Esophagus muscularis mucosa (tissue), 4 donors: Measurements from ENCODE around the gene CNPY3. TPM values are rescaled to one million over a fixed set of nuclear protein-coding genes. Genes with fewer than 3 reads are reported as not detected.

Source experiments
- DNase-seq: peaks from one replicate; pipeline ENCODE4 v3.0.0-alpha.2; 2017; ENCODE audit errors: extremely low spot score
- H3K27ac ChIP-seq, 4 donors: fragments of 200-600 bp; sonication (generic); replicated peaks in 1 of 4; 1 replicate in 3 of 4; 2 replicates in 1 of 4; pipeline ENCODE4 v1.5.1; 2016 to 2019; ENCODE audit warnings: mild to moderate bottlenecking in 1 of 4
- H3K27me3 ChIP-seq, 4 donors: fragments of 200-600 bp; sonication (generic); one replicate each; pipeline versions ENCODE4 v1.5.1 to v1.6.0; 2016 to 2019
- H3K36me3 ChIP-seq, 4 donors: fragments of 200-600 bp; sonication (generic); one replicate each; pipeline ENCODE4 v1.5.1; 2016 to 2019
- H3K4me1 ChIP-seq, 4 donors: fragments of 200-600 bp; sonication (generic); one replicate each; pipeline ENCODE4 v1.5.1; 2016 to 2019
- H3K4me3 ChIP-seq, 4 donors: fragments of 200-600 bp; sonication (generic); 1 replicate in 2 of 4; 2 replicates in 2 of 4; pipeline ENCODE4 v1.5.1; 2016 to 2019; ENCODE audit warnings: mild to moderate bottlenecking in 4 of 4, moderate library complexity in 1 of 4
- H3K9me3 ChIP-seq, 4 donors: fragments of 200-600 bp; sonication (generic); 1 replicate in 3 of 4; 2 replicates in 1 of 4; pipeline ENCODE4 v1.5.1; 2016 to 2019
- CTCF ChIP-seq, 3 experiments: fragments of 200-600 bp in 2 of 3; fragments of 450-650 bp in 1 of 3; sonication (generic) in 2 of 3; IDR thresholded peaks; one replicate each; pipeline ENCODE4 v1.5.1; 2017 to 2019; ENCODE audit warnings: antibody characterized with exemption in 3 of 3, mild to moderate bottlenecking in 2 of 3, moderate library complexity in 1 of 3
- EP300 ChIP-seq: sonication (generic); formaldehyde crosslinking; IDR thresholded peaks from one replicate; pipeline ENCODE4 v1.6.1; 2017; ENCODE audit warnings: antibody characterized with exemption
- POLR2A ChIP-seq: fragments of 450-650 bp; IDR thresholded peaks from one replicate; pipeline ENCODE4 v1.6.1; 2017; ENCODE audit warnings: antibody characterized with exemption, moderate library complexity, mild to moderate bottlenecking, low read depth
- POLR2AphosphoS5 ChIP-seq, 2 donors: sonication (generic); formaldehyde crosslinking; IDR thresholded peaks; one replicate each; pipeline ENCODE4 v1.6.1; 2017; ENCODE audit warnings: antibody characterized with exemption in 2 of 2
- WGBS: methylation state at CpG from one replicate; pipeline ENCODE4 v1.1.5; 2018; 5-methylcytosine and 5-hydroxymethylcytosine counted together
- intact Hi-C: fragments of 100-400 bp; cut with DNase I; formaldehyde crosslinking; loops from one replicate; pipeline ENCODE4 v1.15.1; 2023
- total RNA-seq, 4 donors: library from RNA; depleted of rRNA; stranded (reverse); fragments of >200 nt; gene quantifications; one replicate each; pipeline versions ENCODE4 v1.1.0 to v1.2.1, GENCODE V29; 2016

The CNPY3 gene
- total RNA-seq, 4 donors from 2014 or later = 24.5 to 39.6 (median 34.3) TPM

- Histone ChIP-seq H3K9me3 (no peaks in the 10 kb centered on the region), H3K4me3 (no peak overlapping the region), H3K36me3 (no peaks in the 10 kb centered on the region), H3K4me1 (peaks cover 5 to 7% (median 6%) of the 10 kb centered on the region in 4 donors), H3K27ac (no peak overlapping the region), H3K27me3 (peaks cover 0 to 43% (median 2%) of the 10 kb centered on the region in 4 donors)
- intact Hi-C loops = no loop called here
- TF ChIP-seq POLR2A (no peak), CTCF (IDR thresholded peaks at IDR 0.05) (no peak), POLR2AphosphoS5 (IDR thresholded peaks at IDR 0.05) (no peak), EP300 (no peak)
- 100% methylated on average over 1 of the region's 1 CpG for WGBS
- no peak for DNase-seq
Measured at GRCh38 chr6:42916288-42916687, 13.0 kb upstream of the CNPY3 start.

GRCh38 chr6:42921801-42922200, 7.5 kb upstream of the CNPY3 start:
- H3K4me1 ChIP-seq = no peaks in the 10 kb centered on the region
- H3K27ac ChIP-seq = no peak overlapping the region
- DNase-seq = no peak
- intact Hi-C loops = no loop called here
- WGBS = 69% methylated on average over 6 of the region's 6 CpGs
- H3K36me3 ChIP-seq = no peaks in the 10 kb centered on the region
- peaks cover 0 to 21% (median 0%) of the 10 kb centered on the region in 4 donors for H3K27me3 ChIP-seq
- H3K9me3 ChIP-seq = no peaks in the 10 kb centered on the region
- H3K4me3 ChIP-seq = no peak overlapping the region
- TF ChIP-seq POLR2AphosphoS5 (IDR thresholded peaks at IDR 0.05) (no peak), POLR2A (no peak), CTCF (IDR thresholded peaks at IDR 0.05) (no peak), EP300 (no peak)

GRCh38 chr6:42923666-42924065, 5.6 kb upstream of the CNPY3 start:
- DNase-seq = no peak
- Histone ChIP-seq H3K4me1 (peaks cover 0 to 9% (median 8%) of the 10 kb centered on the region in 4 donors), H3K36me3 (no peaks in the 10 kb centered on the region), H3K4me3 (no peak overlapping the region), H3K27me3 (peaks cover 0 to 21% (median 0%) of the 10 kb centered on the region in 4 donors), H3K9me3 (no peaks in the 10 kb centered on the region), H3K27ac (no peak overlapping the region)
- intact Hi-C loops = no loop called here
- 73% methylated on average over 2 of the region's 2 CpGs for WGBS
- TF ChIP-seq EP300 (no peak), CTCF (IDR thresholded peaks at IDR 0.05) (no peak), POLR2A (no peak), POLR2AphosphoS5 (IDR thresholded peaks at IDR 0.05) (no peak)

GRCh38 chr6:42925248-42925857, 3.9 kb upstream of the CNPY3 start:
- intact Hi-C loops = loop anchor here (5.0 kb wide), 1 partner anchor 62 kb away; no protein-coding TSS in a partner anchor
- TF ChIP-seq EP300 (no peak), CTCF (IDR thresholded peaks at IDR 0.05) (no peak), POLR2A (no peak), POLR2AphosphoS5 (IDR thresholded peaks at IDR 0.05) (no peak)
- peaks cover 3 to 16% (median 15%) of the 10 kb centered on the region in 4 donors for H3K4me1 ChIP-seq

More at GRCh38 chr6:42925248-42925857, 3.9 kb upstream of the CNPY3 start:
- WGBS = 38% methylated on average over 8 of the region's 23 CpGs
- no peak for DNase-seq
- H3K36me3 ChIP-seq = no peaks in the 10 kb centered on the region
- no peak overlapping the region for H3K27ac ChIP-seq
- H3K27me3 ChIP-seq = peaks cover 0 to 21% (median 0%) of the 10 kb centered on the region in 4 donors
- H3K9me3 ChIP-seq = no peaks in the 10 kb centered on the region
- H3K4me3 ChIP-seq = no peak overlapping the region
